AG09309 (cell line): Measurements from ENCODE around the gene ABRACL.

Experiments
- DNase-seq: peaks from one replicate; pipeline ENCODE4 v3.0.0-alpha.2; 2010; ENCODE audit warnings: low read depth
- H3K4me3 ChIP-seq: 2 replicates; pipeline ENCODE4 v1.5.1; 2011; ENCODE audit warnings: mild to moderate bottlenecking, low read depth, low read length, moderate library complexity; ENCODE audit not compliant: control insufficient read depth
- CTCF ChIP-seq: IDR thresholded peaks from 2 replicates; pipeline ENCODE4 v1.5.1; 2011; ENCODE audit warnings: mild to moderate bottlenecking, low read depth, low read length, inconsistent platforms; ENCODE audit not compliant: insufficient read depth, control insufficient read depth; ENCODE audit errors: missing control alignments

ABRACL gene, protein sequence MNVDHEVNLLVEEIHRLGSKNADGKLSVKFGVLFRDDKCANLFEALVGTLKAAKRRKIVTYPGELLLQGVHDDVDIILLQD

DNA sequence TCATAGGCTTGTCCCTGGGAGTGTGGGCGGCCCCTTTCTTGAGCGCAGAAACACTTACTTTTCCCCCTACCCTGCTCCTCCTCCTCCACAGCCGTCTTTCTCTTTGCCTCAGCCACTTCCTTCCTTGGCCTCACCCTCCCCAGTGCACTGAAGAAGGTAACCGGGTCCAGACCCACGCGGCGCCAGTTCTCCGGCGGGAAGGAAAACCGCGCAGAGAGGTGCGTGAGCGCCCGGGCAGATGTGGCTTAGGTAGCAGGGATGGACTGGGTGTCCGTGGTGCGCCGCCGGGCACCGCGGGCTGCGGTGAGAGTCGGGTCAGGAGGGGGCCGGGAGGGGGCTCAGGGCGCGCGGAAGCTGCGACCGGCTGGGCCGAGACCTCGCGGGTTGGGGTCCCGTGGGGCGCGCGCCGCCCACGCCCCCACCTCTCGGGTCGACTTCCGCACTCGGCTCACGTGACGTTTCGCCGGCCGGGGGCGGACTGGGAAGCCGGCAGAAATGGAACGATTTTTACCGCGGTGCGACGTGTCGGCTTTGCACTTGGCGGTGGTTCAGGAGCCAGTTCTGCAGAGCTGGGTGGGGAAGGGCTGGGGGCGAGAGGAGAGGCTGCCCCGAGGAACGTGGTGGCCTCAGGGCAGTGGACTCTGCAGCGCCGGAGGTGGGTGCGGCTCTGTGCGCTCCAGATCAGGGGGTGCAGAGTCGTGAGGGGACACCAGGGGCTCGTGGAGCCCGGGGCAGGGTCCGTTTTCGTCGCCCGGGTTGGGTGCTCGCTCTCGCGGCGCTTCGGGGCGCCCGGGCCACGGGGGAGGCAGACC is at the start of gene ABRACL:
Gene ABRACL (plus strand): TSS at position 88 of the 812 bp plus-strand sequence. CDS start 5,416 bp downstream, outside the sequence.
- no peak for TF ChIP-seq CTCF
- peak within 1 kb of the TSS; percentile 93 for H3K4me3 ChIP-seq
- no peak for DNase-seq

- TF ChIP-seq CTCF = no peak
- DNase-seq = no peak
- H3K4me3 ChIP-seq = no peak overlapping the region
Observed at GRCh38 chr6:138979365-138979764, 49.2 kb upstream of the ABRACL start.

DNA sequence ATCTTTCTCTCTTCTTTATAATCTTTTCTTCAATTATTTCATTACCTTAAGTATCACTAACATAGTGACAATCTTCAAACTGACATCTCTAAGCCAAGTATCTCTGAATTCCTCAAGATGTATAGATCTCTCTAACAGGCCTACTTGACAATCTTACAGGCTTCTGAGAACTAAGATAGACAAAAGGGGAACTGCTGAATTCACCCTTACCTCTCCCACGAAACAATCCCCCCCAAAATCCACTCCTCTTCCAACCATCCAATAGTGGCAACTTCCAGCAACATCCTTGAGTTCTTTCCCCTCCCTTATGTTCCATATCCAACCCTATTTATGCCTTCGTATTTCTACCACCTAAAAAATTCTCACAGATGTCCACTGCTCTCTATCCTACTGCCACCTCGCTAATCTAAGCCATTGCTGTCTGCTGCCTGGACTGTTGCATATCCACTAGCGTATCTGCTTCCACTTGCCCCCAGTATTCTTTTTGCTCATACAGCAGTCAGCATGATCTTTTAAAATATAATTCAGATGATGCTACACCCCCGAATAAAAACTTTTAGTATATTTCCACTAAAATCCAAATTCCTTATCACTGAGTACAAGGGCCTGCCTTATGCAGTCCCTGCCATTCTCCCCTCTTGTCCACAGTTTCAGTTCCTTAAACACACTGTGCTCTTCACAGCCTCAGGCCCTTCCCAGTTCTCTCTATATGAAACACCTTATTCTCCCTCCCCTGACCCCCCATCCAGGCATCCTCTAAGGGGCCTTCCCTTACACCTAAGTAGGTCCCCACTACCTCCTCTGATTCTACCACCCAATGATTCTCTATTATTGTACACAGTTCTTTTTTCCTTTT is 48.5 kb upstream of the ABRACL start:
- DNase-seq = no peak
- no peak for TF ChIP-seq CTCF
- H3K4me3 ChIP-seq = no peak overlapping the region

- H3K4me3 ChIP-seq = no peak overlapping the region
- TF ChIP-seq CTCF = no peak
Observed at GRCh38 chr6:138981416-138981815, 47.1 kb upstream of the ABRACL start.

DNA sequence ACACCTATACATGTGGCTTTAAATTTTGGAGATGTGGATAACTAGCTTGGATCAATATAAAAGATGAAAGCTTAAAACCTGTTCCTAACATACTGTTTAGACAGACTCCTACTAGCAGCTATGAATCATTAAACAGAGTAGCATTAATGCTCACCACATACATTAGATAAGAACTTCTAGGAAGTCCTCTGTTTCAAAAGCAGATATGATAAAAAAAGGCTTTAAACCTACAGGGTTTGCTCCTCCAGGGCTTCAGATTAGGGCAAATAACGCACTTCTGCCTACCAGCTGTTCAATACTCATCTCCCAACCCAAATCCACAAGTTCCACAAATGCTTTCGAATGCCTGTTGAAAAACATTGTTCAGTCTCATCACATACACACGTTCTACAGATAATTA is 42.0 kb upstream of the ABRACL start:
- peak overlapping the region; percentile 77 for H3K4me3 ChIP-seq
- TF ChIP-seq CTCF = no peak
- DNase-seq = no peak

More at GRCh38 chr6:138981416-138981815, 47.1 kb upstream of the ABRACL start:
- no peak for DNase-seq

GRCh38 chr6:138987080-138987642 is 41.4 kb upstream of the ABRACL start:
- no peak for TF ChIP-seq CTCF
- peak overlapping the region; percentile 77 for H3K4me3 ChIP-seq
- no peak for DNase-seq
